Upper lobe of left lung (tissue), 6 donors: ENCODE data around the gene LRRC10B. TPM values are rescaled to one million over a fixed set of nuclear protein-coding genes. Genes with fewer than 3 reads are reported as not detected.

ENCODE experiments used
- ATAC-seq, 2 donors: fragments of 200-7000 bp; cut with Tn5 transposase; one replicate each; pipeline ENCODE4 v1.9.1; 2022; ENCODE audit warnings: mild to moderate bottlenecking in 2 of 2, moderate library complexity in 2 of 2; ENCODE audit not compliant: low FRiP score in 2 of 2
- DNase-seq, 2 donors: peaks; one replicate each; pipeline ENCODE4 v3.0.0-alpha.2; 2019 to 2020
- H3K27ac ChIP-seq, 4 donors: fragments of 200-600 bp; sonication (generic); one replicate each; pipeline ENCODE4 v1.5.1; 2016 to 2019
- H3K27me3 ChIP-seq, 4 donors: fragments of 200-600 bp; sonication (generic); one replicate each; pipeline ENCODE4 v1.5.1; 2017 to 2019
- H3K36me3 ChIP-seq, 4 donors: fragments of 200-600 bp; sonication (generic); one replicate each; pipeline ENCODE4 v1.5.1; 2016 to 2019
- H3K4me1 ChIP-seq, 4 donors: fragments of 200-600 bp; sonication (generic); one replicate each; pipeline ENCODE4 v1.5.1; 2018 to 2019
- H3K4me3 ChIP-seq, 4 donors: fragments of 200-600 bp; sonication (generic); one replicate each; pipeline ENCODE4 v1.5.1; 2017 to 2019; ENCODE audit warnings: mild to moderate bottlenecking in 2 of 4, moderate library complexity in 1 of 4
- H3K9me3 ChIP-seq, 4 donors: fragments of 200-600 bp; sonication (generic); one replicate each; pipeline ENCODE4 v1.5.1; 2018 to 2019
- EP300 ChIP-seq, 4 donors: sonication (generic); formaldehyde crosslinking; IDR thresholded peaks; one replicate each; pipeline ENCODE4 v1.5.1; 2017; ENCODE audit warnings: antibody characterized with exemption in 4 of 4, control low read depth in 2 of 4
- POLR2A ChIP-seq, 4 donors: fragments of 450-650 bp; IDR thresholded peaks; one replicate each; pipeline ENCODE4 v1.5.1; 2016 to 2017; ENCODE audit warnings: antibody characterized with exemption in 4 of 4, mild to moderate bottlenecking in 2 of 4
- POLR2AphosphoS5 ChIP-seq, 2 donors: sonication (generic); formaldehyde crosslinking; IDR thresholded peaks; one replicate each; pipeline ENCODE4 v1.5.1; 2017; ENCODE audit warnings: antibody characterized with exemption in 2 of 2
- WGBS, 2 donors: methylation state at CpG; one replicate each; pipeline ENCODE4 v1.1.5; 2017 to 2018; 5-methylcytosine and 5-hydroxymethylcytosine counted together
- total RNA-seq, 6 donors: library from RNA; depleted of rRNA in 4 of 6; stranded (reverse); fragments of >200 nt in 4 of 6; gene quantifications; one replicate each; pipeline versions ENCODE4 v1.1.0 to v1.2.1, GENCODE V29; 2016 to 2021
- TF ChIP-seq, protein P1 (sequence below), 6 experiments: fragments of 450-650 bp in 4 of 6; fragments of 200-600 bp in 2 of 6; sonication (generic) in 2 of 6; IDR thresholded peaks; one replicate each; pipeline ENCODE4 v1.5.1; 2016 to 2019; ENCODE audit warnings: antibody characterized with exemption in 6 of 6
- donor health status: DM: no; HTN: no; CAD: no; lungs with moderate emphysema.
- donor health status: DM: no; HTN: yes; CAD: no; lungs with severe emphysema.

The LRRC10B gene
- total RNA-seq, 6 donors from 2014 or later, result 0.31 to 24.2 (median 8.5) TPM

- H3K4me1 ChIP-seq, result peaks cover 2 to 14% (median 10%) of the 10 kb centered on the region in 4 donors
- ATAC-seq (no peak), DNase-seq (no peak)
- H3K36me3 ChIP-seq, result no peaks in the 10 kb centered on the region
- TF ChIP-seq EP300 (IDR thresholded peaks at IDR 0.05) (no peak), POLR2A (IDR thresholded peaks at IDR 0.05) (no peak), POLR2AphosphoS5 (IDR thresholded peaks at IDR 0.05) (no peak)
- TF ChIP-seq, protein P1, sequence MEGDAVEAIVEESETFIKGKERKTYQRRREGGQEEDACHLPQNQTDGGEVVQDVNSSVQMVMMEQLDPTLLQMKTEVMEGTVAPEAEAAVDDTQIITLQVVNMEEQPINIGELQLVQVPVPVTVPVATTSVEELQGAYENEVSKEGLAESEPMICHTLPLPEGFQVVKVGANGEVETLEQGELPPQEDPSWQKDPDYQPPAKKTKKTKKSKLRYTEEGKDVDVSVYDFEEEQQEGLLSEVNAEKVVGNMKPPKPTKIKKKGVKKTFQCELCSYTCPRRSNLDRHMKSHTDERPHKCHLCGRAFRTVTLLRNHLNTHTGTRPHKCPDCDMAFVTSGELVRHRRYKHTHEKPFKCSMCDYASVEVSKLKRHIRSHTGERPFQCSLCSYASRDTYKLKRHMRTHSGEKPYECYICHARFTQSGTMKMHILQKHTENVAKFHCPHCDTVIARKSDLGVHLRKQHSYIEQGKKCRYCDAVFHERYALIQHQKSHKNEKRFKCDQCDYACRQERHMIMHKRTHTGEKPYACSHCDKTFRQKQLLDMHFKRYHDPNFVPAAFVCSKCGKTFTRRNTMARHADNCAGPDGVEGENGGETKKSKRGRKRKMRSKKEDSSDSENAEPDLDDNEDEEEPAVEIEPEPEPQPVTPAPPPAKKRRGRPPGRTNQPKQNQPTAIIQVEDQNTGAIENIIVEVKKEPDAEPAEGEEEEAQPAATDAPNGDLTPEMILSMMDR (IDR thresholded peaks at IDR 0.05), result no peak
- H3K27me3 ChIP-seq, result no peaks in the 10 kb centered on the region
- H3K9me3 ChIP-seq, result no peaks in the 10 kb centered on the region
- H3K4me3 ChIP-seq, result no peak overlapping the region
- no peak overlapping the region for H3K27ac ChIP-seq
- 88 to 94% methylated on average over 4 of the region's 4 CpGs for WGBS, 2 donors
These were observed 21.1 kb upstream of the LRRC10B start for GRCh38 chr11:61487342-61488025.

- ATAC-seq (peak in 1 of 2 donors; percentile 62), DNase-seq (peak in 1 of 2 donors; percentile 24)
- Histone ChIP-seq H3K27ac (peak overlapping the region in 1 of 4 donors; percentile 40), H3K4me3 (no peak overlapping the region), H3K27me3 (no peaks in the 10 kb centered on the region), H3K4me1 (peaks cover 2 to 14% (median 10%) of the 10 kb centered on the region in 4 donors), H3K36me3 (no peaks in the 10 kb centered on the region), H3K9me3 (no peaks in the 10 kb centered on the region)
- 40 to 71% methylated on average over 14 to 18 of the region's 19 CpGs for WGBS, 2 donors
- no peak for TF ChIP-seq POLR2AphosphoS5 (IDR thresholded peaks at IDR 0.05)
- TF ChIP-seq EP300 (IDR thresholded peaks at IDR 0.05), result no peak
- TF ChIP-seq POLR2A (IDR thresholded peaks at IDR 0.05), result no peak
- TF ChIP-seq, protein P1 (IDR thresholded peaks at IDR 0.05), result no peak
These were observed 19.8 kb upstream of the LRRC10B start for GRCh38 chr11:61488651-61489291.

- Histone ChIP-seq H3K4me1 (peaks cover 2 to 14% (median 10%) of the 10 kb centered on the region in 4 donors), H3K4me3 (no peak overlapping the region), H3K27me3 (no peaks in the 10 kb centered on the region), H3K36me3 (no peaks in the 10 kb centered on the region), H3K9me3 (no peaks in the 10 kb centered on the region), H3K27ac (peak overlapping the region in 3 of 4 donors; percentile 30 to 40 (median 32))
- ATAC-seq (peak in 1 of 2 donors; percentile 66), DNase-seq (no peak)
- no peak for TF ChIP-seq EP300 (IDR thresholded peaks at IDR 0.05)
- TF ChIP-seq, protein P1 (IDR thresholded peaks at IDR 0.05), result no peak
- TF ChIP-seq POLR2AphosphoS5 (IDR thresholded peaks at IDR 0.05), result no peak
- no peak for TF ChIP-seq POLR2A (IDR thresholded peaks at IDR 0.05)
- WGBS, 2 donors, result 60 to 68% methylated on average over 12 to 13 of the region's 13 CpGs
These were observed 18.5 kb upstream of the LRRC10B start for GRCh38 chr11:61489833-61490721.

DNA sequence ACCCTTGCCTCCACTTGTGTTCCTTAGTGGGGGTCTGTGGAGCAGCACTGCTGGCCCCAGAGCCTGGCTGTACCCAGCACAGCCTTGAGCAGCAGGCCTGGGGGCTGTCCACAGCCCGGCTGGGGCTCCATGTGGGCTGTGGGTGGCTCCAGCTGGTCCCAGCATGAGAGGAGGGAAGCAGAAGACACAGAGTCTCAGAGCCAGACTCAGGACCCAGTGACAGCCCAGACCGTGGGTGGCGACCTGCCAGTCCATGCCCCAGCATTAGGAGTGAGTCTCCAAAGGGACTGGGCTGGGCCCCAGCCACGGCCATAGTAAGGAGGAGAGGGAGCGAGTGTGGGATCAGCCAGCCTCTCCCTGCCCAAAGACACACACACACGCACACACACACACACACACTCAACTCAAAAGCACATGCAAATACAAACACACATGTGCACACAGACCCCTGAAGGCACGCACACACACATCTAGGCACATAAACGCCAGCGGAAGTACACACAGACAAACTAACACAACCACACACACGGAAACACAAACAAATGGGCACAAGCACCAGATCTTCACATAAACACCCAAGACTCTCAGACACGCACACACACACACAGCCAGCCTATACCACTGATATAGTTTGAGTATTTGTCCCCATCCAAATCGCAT is 16.7 kb upstream of the LRRC10B start:
- WGBS, 2 donors, result 83 to 87% methylated on average over 11 to 12 of the region's 12 CpGs
- no peaks in the 10 kb centered on the region for H3K27me3 ChIP-seq
- no peaks in the 10 kb centered on the region for H3K9me3 ChIP-seq
- no peak overlapping the region for H3K4me3 ChIP-seq
- no peaks in the 10 kb centered on the region for H3K36me3 ChIP-seq
- TF ChIP-seq POLR2A (IDR thresholded peaks at IDR 0.05) (no peak), POLR2AphosphoS5 (IDR thresholded peaks at IDR 0.05) (no peak), EP300 (IDR thresholded peaks at IDR 0.05) (no peak)
- TF ChIP-seq, protein P1 (IDR thresholded peaks at IDR 0.05), result no peak
- ATAC-seq (no peak), DNase-seq (peak in 1 of 2 donors; percentile 42)
- peaks cover 2 to 16% (median 10%) of the 10 kb centered on the region in 4 donors for H3K4me1 ChIP-seq
- no peak overlapping the region for H3K27ac ChIP-seq
